Keratinocyte (primary cell): ENCODE measurements around the gene ZNF678.

Source experiments
- EZH2 ChIP-seq: IDR thresholded peaks from one replicate; pipeline ENCODE4 v1.6.1; 2012; ENCODE audit warnings: inconsistent platforms, mild to moderate bottlenecking, low read length, moderate library complexity
- TF ChIP-seq, protein P1 (sequence below), 3 experiments: IDR thresholded peaks in 1 of 3; conservative IDR thresholded peaks in 1 of 3; optimal IDR thresholded peaks in 1 of 3; 2 replicates in 2 of 3; 3 replicates in 1 of 3; pipeline versions ENCODE3 to v1.5.1; 2011; ENCODE audit warnings: low read length in 3 of 3, mild to moderate bottlenecking in 3 of 3, moderate library complexity in 2 of 3, control low read depth in 1 of 3, inconsistent platforms in 1 of 3; ENCODE audit not compliant: insufficient read depth in 2 of 3; ENCODE audit errors: extremely low read depth in 1 of 3

GRCh38 chr1:227563324-227564201 lies at the start of gene ZNF678:
- TF ChIP-seq, protein P1, sequence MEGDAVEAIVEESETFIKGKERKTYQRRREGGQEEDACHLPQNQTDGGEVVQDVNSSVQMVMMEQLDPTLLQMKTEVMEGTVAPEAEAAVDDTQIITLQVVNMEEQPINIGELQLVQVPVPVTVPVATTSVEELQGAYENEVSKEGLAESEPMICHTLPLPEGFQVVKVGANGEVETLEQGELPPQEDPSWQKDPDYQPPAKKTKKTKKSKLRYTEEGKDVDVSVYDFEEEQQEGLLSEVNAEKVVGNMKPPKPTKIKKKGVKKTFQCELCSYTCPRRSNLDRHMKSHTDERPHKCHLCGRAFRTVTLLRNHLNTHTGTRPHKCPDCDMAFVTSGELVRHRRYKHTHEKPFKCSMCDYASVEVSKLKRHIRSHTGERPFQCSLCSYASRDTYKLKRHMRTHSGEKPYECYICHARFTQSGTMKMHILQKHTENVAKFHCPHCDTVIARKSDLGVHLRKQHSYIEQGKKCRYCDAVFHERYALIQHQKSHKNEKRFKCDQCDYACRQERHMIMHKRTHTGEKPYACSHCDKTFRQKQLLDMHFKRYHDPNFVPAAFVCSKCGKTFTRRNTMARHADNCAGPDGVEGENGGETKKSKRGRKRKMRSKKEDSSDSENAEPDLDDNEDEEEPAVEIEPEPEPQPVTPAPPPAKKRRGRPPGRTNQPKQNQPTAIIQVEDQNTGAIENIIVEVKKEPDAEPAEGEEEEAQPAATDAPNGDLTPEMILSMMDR (optimal IDR thresholded peaks at IDR 0.05 in 1 of 3, IDR thresholded peaks at IDR 0.05 in 1 of 3, conservative IDR thresholded peaks at IDR 0.05 in 1 of 3; ENCODE audit: extremely low read depth in 1 of 3, insufficient read depth in 2 of 3, low read length in 3 of 3), result no peak
- TF ChIP-seq EZH2, result no peak
